ENCODE results near the gene SULT4A1.

SULT4A1 gene

GRCh38 chr22:43796567-43796966, 65.7 kb downstream of the SULT4A1 start:
- no peak for DNase-seq

- no peak for DNase-seq
Observed at GRCh38 chr22:43795320-43795719, 67.0 kb downstream of the SULT4A1 start.

- no peak for DNase-seq
Observed at GRCh38 chr22:43792905-43793304, 69.4 kb downstream of the SULT4A1 start.

GRCh38 chr22:43789452-43789851, 72.9 kb downstream of the SULT4A1 start:
- DNase-seq: no peak

GRCh38 chr22:43783777-43784176, 78.5 kb downstream of the SULT4A1 start:
- no peak for DNase-seq

- DNase-seq: no peak
Observed at GRCh38 chr22:43782448-43782847, 79.9 kb downstream of the SULT4A1 start.

- no peak for DNase-seq
Observed at GRCh38 chr22:43777286-43777685, 85.0 kb downstream of the SULT4A1 start.

GRCh38 chr22:43776081-43776670, 86.1 kb downstream of the SULT4A1 start:
- DNase-seq: no peak
